ENCODE measurements around the gene WDR86.

Gene WDR86

DNA sequence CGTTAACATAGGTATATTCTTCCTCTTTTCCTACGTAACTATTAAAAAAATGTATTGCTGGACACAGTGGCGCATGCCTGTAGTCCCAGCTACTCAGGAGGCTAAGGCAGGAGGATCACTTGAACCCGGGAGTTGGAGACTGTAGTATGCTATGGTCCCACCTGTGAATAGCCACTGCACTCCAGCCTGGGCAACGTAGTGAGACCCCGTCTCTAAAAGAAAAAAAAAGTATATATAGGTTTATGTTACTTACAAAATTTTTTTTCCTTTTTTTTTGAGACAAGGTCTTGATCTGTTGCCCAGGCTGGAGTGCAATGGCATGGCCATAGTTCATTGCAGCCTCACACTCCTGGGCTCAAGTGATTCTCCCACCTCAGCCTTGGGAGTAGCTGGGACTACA lies 62.6 kb downstream of the WDR86 start:
- H4K8ac ChIP-seq (ENCODE audit: low read length): no peak overlapping the region
- H3K36me3 ChIP-seq (ENCODE audit: control insufficient read depth in 1 of 2, insufficient read depth in 2 of 2, low read depth in 1 of 2, low read length in 2 of 2): peaks cover 33 to 61% of the 10 kb centered on the region in 2 experiments
- no peak overlapping the region for H2BK12ac ChIP-seq (ENCODE audit: low read length in 2 of 2)
- H3K23ac ChIP-seq (ENCODE audit: low read length in 2 of 2): no peak overlapping the region
- H3K9me3 ChIP-seq (ENCODE audit: control insufficient read depth, low read length): no peaks in the 10 kb centered on the region
- no peak overlapping the region for H3K27ac ChIP-seq (ENCODE audit: low read length, poor library complexity, severe bottlenecking)
- H3K18ac ChIP-seq (ENCODE audit: low read depth in 1 of 2, low read length in 2 of 2): no peak overlapping the region
- DNase-seq: no peak
- no peak overlapping the region for H3K4ac ChIP-seq (ENCODE audit: low read depth in 1 of 2, low read length in 2 of 2)
- no peaks in the 10 kb centered on the region for H3K27me3 ChIP-seq (ENCODE audit: control insufficient read depth in 1 of 2, insufficient read depth in 1 of 2, low read length in 2 of 2)
- H3K79me1 ChIP-seq (replicated peaks; ENCODE audit: low read length, poor library complexity, severe bottlenecking): peaks cover 30% of the 10 kb centered on the region
- no peak overlapping the region for H2BK15ac ChIP-seq (ENCODE audit: low read depth, poor library complexity, severe bottlenecking)
- no peak overlapping the region for H3K4me3 ChIP-seq (ENCODE audit: insufficient read depth in 1 of 2, low read depth in 1 of 2, low read length in 2 of 2)
- H3K4me2 ChIP-seq (ENCODE audit: low read length, poor library complexity, severe bottlenecking): no peak overlapping the region
- H2BK120ac ChIP-seq (ENCODE audit: low read depth, low read length): no peak overlapping the region
- H2BK5ac ChIP-seq (ENCODE audit: low read depth, low read length, poor library complexity, severe bottlenecking): no peak overlapping the region
- H3K9ac ChIP-seq (ENCODE audit: low read length): no peak overlapping the region
- no peak overlapping the region for H2AK5ac ChIP-seq (ENCODE audit: low read length, severe bottlenecking)
- H4K91ac ChIP-seq (ENCODE audit: low read length): no peak overlapping the region
- H3K14ac ChIP-seq (ENCODE audit: low read length in 2 of 2): no peak overlapping the region
- peaks cover 8% of the 10 kb centered on the region for H3K4me1 ChIP-seq (ENCODE audit: control insufficient read depth, insufficient read depth, low read depth, low read length)
- H2AFZ ChIP-seq (ENCODE audit: low read depth, low read length): no peak overlapping the region
- 97% methylated on average over 4 of the region's 6 CpGs for WGBS

GRCh38 chr7:151346470-151346769 lies 63.4 kb downstream of the WDR86 start:
- no peaks in the 10 kb centered on the region for H3K9me3 ChIP-seq (ENCODE audit: control insufficient read depth, low read length)
- no peak overlapping the region for H2BK5ac ChIP-seq (ENCODE audit: low read depth, low read length, poor library complexity, severe bottlenecking)
- no peak overlapping the region for H3K4ac ChIP-seq (ENCODE audit: low read depth in 1 of 2, low read length in 2 of 2)
- peaks cover 27% of the 10 kb centered on the region for H3K79me1 ChIP-seq (replicated peaks; ENCODE audit: low read length, poor library complexity, severe bottlenecking)
- DNase-seq: peak; percentile 23
- H3K4me2 ChIP-seq (ENCODE audit: low read length, poor library complexity, severe bottlenecking): no peak overlapping the region
- no peak overlapping the region for H3K23ac ChIP-seq (ENCODE audit: low read length in 2 of 2)
- H2AK5ac ChIP-seq (ENCODE audit: low read length, severe bottlenecking): no peak overlapping the region
- no peak overlapping the region for H2BK120ac ChIP-seq (ENCODE audit: low read depth, low read length)
- H3K9ac ChIP-seq (ENCODE audit: low read length): peak overlapping the region; percentile 16
- no peaks in the 10 kb centered on the region for H3K27me3 ChIP-seq (ENCODE audit: control insufficient read depth in 1 of 2, insufficient read depth in 1 of 2, low read length in 2 of 2)
- H4K8ac ChIP-seq (ENCODE audit: low read length): peak overlapping the region; percentile 28
- peaks cover 28 to 54% of the 10 kb centered on the region in 2 experiments for H3K36me3 ChIP-seq (ENCODE audit: control insufficient read depth in 1 of 2, insufficient read depth in 2 of 2, low read depth in 1 of 2, low read length in 2 of 2)
- no peak overlapping the region for H3K18ac ChIP-seq (ENCODE audit: low read depth in 1 of 2, low read length in 2 of 2)
- no peak overlapping the region for H3K27ac ChIP-seq (ENCODE audit: low read length, poor library complexity, severe bottlenecking)
- 80% methylated on average over 1 of the region's 2 CpGs for WGBS
- no peak overlapping the region for H2AFZ ChIP-seq (ENCODE audit: low read depth, low read length)
- H4K91ac ChIP-seq (ENCODE audit: low read length): no peak overlapping the region
- no peak overlapping the region for H2BK12ac ChIP-seq (ENCODE audit: low read length in 2 of 2)
- peaks cover 8% of the 10 kb centered on the region for H3K4me1 ChIP-seq (ENCODE audit: control insufficient read depth, insufficient read depth, low read depth, low read length)
- H3K14ac ChIP-seq (ENCODE audit: low read length in 2 of 2): no peak overlapping the region
- H2BK15ac ChIP-seq (ENCODE audit: low read depth, poor library complexity, severe bottlenecking): no peak overlapping the region
- H3K4me3 ChIP-seq (ENCODE audit: insufficient read depth in 1 of 2, low read depth in 1 of 2, low read length in 2 of 2): no peak overlapping the region

DNA sequence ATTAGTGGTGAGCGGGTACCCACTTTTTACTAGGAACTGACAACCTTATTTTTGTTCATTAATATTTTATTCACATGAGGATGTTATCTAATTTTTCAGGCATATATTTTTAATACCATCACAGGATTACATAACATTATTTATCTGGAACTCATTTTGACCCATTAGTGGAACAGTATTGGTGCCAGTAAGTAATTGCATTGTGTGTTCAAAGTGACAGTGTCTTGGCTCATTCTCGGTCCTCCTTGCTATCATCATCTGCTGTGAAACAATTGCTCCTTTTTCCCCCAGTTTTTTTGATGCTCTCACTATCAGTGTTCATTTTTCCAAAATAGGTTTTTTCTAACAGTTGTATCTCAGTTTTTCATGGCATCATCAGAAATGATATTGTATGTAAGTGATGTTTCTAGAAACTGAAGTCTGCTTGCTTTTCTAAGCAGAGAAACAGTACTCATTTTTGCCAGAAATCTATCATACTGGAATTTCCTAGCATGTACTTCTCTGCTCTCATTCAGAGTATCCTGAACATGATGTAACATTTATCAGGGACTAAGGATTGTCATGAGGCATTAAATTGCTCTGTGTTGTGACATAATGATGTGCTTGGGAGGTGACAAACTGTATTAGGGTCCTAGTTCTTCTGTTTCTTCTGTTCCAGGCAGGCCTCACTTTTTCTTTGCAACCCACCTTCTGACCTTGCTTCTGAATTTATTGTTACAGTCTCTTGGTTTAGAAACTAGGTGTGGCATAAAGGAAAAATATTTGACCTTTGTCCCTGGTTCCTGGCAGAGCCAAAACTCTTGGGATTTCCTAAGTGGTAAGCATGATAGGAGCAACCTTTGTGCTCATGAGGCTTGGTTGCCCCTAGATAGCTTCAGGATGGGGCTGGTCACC lies 64.0 kb downstream of the WDR86 start:
- peaks cover 22 to 48% of the 10 kb centered on the region in 2 experiments for H3K36me3 ChIP-seq (ENCODE audit: control insufficient read depth in 1 of 2, insufficient read depth in 2 of 2, low read depth in 1 of 2, low read length in 2 of 2)
- H2AK5ac ChIP-seq (ENCODE audit: low read length, severe bottlenecking): no peak overlapping the region
- H4K91ac ChIP-seq (ENCODE audit: low read length): no peak overlapping the region
- no peak overlapping the region for H2BK120ac ChIP-seq (ENCODE audit: low read depth, low read length)
- H2BK12ac ChIP-seq (ENCODE audit: low read length in 2 of 2): no peak overlapping the region
- H3K79me1 ChIP-seq (replicated peaks; ENCODE audit: low read length, poor library complexity, severe bottlenecking): peaks cover 22% of the 10 kb centered on the region
- H3K4me3 ChIP-seq (ENCODE audit: insufficient read depth in 1 of 2, low read depth in 1 of 2, low read length in 2 of 2): no peak overlapping the region
- no peak overlapping the region for H3K18ac ChIP-seq (ENCODE audit: low read depth in 1 of 2, low read length in 2 of 2)
- peaks cover 11% of the 10 kb centered on the region for H3K4me1 ChIP-seq (ENCODE audit: control insufficient read depth, insufficient read depth, low read depth, low read length)
- no peak overlapping the region for H2AFZ ChIP-seq (ENCODE audit: low read depth, low read length)
- no peak overlapping the region for H3K4ac ChIP-seq (ENCODE audit: low read depth in 1 of 2, low read length in 2 of 2)
- DNase-seq: no peak
- 100% methylated on average over 1 of the region's 2 CpGs for WGBS
- no peak overlapping the region for H3K23ac ChIP-seq (ENCODE audit: low read length in 2 of 2)
- no peak overlapping the region for H4K8ac ChIP-seq (ENCODE audit: low read length)
- no peak overlapping the region for H3K27ac ChIP-seq (ENCODE audit: low read length, poor library complexity, severe bottlenecking)
- H3K14ac ChIP-seq (ENCODE audit: low read length in 2 of 2): no peak overlapping the region
- H2BK15ac ChIP-seq (ENCODE audit: low read depth, poor library complexity, severe bottlenecking): no peak overlapping the region
- H3K4me2 ChIP-seq (ENCODE audit: low read length, poor library complexity, severe bottlenecking): no peak overlapping the region
- no peaks in the 10 kb centered on the region for H3K27me3 ChIP-seq (ENCODE audit: control insufficient read depth in 1 of 2, insufficient read depth in 1 of 2, low read length in 2 of 2)
- no peak overlapping the region for H2BK5ac ChIP-seq (ENCODE audit: low read depth, low read length, poor library complexity, severe bottlenecking)
- H3K9ac ChIP-seq (ENCODE audit: low read length): peak overlapping the region; percentile 16
- H3K9me3 ChIP-seq (ENCODE audit: control insufficient read depth, low read length): no peaks in the 10 kb centered on the region

DNA sequence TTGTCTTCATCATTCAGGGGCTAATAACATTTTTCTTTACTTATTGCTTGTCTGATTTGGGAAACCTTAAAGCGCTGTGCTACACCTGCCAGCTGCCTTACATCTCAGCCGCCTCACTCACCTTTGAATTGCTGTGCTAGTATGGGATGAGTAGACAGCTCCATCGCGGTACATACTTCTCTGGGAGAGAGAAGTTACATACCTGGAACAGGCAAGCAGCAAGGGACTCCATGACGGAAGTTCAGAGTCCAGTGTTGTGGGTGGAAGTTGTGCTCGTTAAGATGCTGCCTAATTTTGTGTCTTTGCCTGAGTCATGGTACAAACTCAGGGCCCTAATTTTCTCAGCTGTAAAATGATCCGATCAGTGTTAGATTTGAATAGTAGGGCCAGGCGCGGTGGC lies 66.3 kb downstream of the WDR86 start:
- Histone ChIP-seq H2BK12ac (ENCODE audit: low read length in 2 of 2) (no peak overlapping the region), H2AK5ac (ENCODE audit: low read length, severe bottlenecking) (no peak overlapping the region), H3K23ac (ENCODE audit: low read length in 2 of 2) (no peak overlapping the region), H3K9ac (ENCODE audit: low read length) (no peak overlapping the region), H3K4ac (ENCODE audit: low read depth in 1 of 2, low read length in 2 of 2) (no peak overlapping the region), H3K4me3 (ENCODE audit: insufficient read depth in 1 of 2, low read depth in 1 of 2, low read length in 2 of 2) (peak overlapping the region in 1 of 2 experiments; percentile 94), H2BK15ac (ENCODE audit: low read depth, poor library complexity, severe bottlenecking) (no peak overlapping the region), H3K79me1 (replicated peaks; ENCODE audit: low read length, poor library complexity, severe bottlenecking) (peaks cover 14% of the 10 kb centered on the region), H4K8ac (ENCODE audit: low read length) (no peak overlapping the region), H2AFZ (ENCODE audit: low read depth, low read length) (no peak overlapping the region), H3K9me3 (ENCODE audit: control insufficient read depth, low read length) (peaks cover 3% of the 10 kb centered on the region), H3K27ac (ENCODE audit: low read length, poor library complexity, severe bottlenecking) (no peak overlapping the region), H3K4me1 (ENCODE audit: control insufficient read depth, insufficient read depth, low read depth, low read length) (peaks cover 7% of the 10 kb centered on the region), H3K27me3 (ENCODE audit: control insufficient read depth in 1 of 2, insufficient read depth in 1 of 2, low read length in 2 of 2) (no peaks in the 10 kb centered on the region), H2BK120ac (ENCODE audit: low read depth, low read length) (no peak overlapping the region), H2BK5ac (ENCODE audit: low read depth, low read length, poor library complexity, severe bottlenecking) (no peak overlapping the region), H3K14ac (ENCODE audit: low read length in 2 of 2) (no peak overlapping the region), H4K91ac (ENCODE audit: low read length) (no peak overlapping the region), H3K4me2 (ENCODE audit: low read length, poor library complexity, severe bottlenecking) (no peak overlapping the region), H3K18ac (ENCODE audit: low read depth in 1 of 2, low read length in 2 of 2) (no peak overlapping the region), H3K36me3 (ENCODE audit: control insufficient read depth in 1 of 2, insufficient read depth in 2 of 2, low read depth in 1 of 2, low read length in 2 of 2) (peaks cover 10 to 29% of the 10 kb centered on the region in 2 experiments)
- no peak for DNase-seq
- 98% methylated on average over 9 of the region's 9 CpGs for WGBS

All from mesenchymal stem cell (in vitro differentiated cells and primary cell).